KOPT-K1 (cell line): ENCODE measurements around the gene DNAJC13.

Experiments used
- H3K27ac ChIP-seq: fragments of 200-600 bp; sonication (generic); 2 replicates; pipeline ENCODE4 v1.5.1; 2016; ENCODE audit warnings: antibody characterized with exemption, mild to moderate bottlenecking, low read depth, low read length; ENCODE audit not compliant: poor library complexity, severe bottlenecking
- H3K36me3 ChIP-seq: fragments of 200-600 bp; sonication (generic); 2 replicates; pipeline ENCODE4 v1.5.1; 2017; ENCODE audit warnings: antibody characterized with exemption, mild to moderate bottlenecking, low read length, moderate library complexity; ENCODE audit not compliant: insufficient read depth
- H3K9me3 ChIP-seq: fragments of 200-600 bp; sonication (generic); 2 replicates; pipeline ENCODE4 v1.5.1; 2017; ENCODE audit warnings: antibody characterized with exemption, low read length, mild to moderate bottlenecking; ENCODE audit not compliant: insufficient read depth, poor library complexity, severe bottlenecking

The DNAJC13 gene

DNA sequence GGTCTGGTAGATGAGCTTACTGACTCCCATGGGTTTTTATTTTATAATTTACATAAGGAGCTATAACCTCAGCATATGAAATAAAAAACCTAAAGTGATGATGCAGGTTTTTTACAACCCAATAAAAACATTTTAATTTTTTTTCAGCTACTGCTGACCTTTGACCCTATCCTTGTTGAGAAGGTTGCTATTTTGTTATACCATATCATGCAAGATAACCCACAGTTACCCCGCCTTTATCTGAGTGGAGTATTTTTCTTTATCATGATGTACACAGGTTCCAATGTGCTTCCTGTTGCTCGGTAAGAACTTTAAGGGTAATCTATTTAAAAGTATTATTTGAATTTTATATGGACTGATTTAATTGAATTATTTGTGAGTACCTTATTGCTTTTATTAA lies 70.8 kb downstream of the DNAJC13 start:
- H3K36me3 ChIP-seq: peaks cover 91% of the 10 kb centered on the region
- no peak overlapping the region for H3K27ac ChIP-seq

DNA sequence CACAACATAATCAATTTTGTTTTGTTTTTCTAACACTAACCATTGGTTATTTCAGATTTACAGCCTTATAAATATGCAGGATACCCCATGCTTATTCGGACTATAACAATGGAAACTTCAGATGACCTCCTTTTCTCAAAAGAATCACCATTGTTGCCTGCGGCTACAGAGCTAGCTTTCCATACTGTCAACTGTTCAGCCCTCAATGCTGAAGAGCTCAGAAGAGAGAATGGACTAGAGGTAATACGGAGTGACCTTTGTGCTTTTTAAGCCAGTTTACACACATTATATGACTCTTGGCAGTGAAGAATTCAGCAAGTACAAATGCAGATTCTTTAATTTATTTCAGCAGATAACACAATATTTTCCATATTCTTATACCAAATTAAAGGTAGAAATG lies 81.8 kb downstream of the DNAJC13 start:
- Histone ChIP-seq H3K27ac (no peak overlapping the region), H3K9me3 (no peaks in the 10 kb centered on the region), H3K36me3 (peaks cover 88% of the 10 kb centered on the region)

More for the DNA sequence above, 70.8 kb downstream of the DNAJC13 start:
- H3K9me3 ChIP-seq: no peaks in the 10 kb centered on the region

DNA sequence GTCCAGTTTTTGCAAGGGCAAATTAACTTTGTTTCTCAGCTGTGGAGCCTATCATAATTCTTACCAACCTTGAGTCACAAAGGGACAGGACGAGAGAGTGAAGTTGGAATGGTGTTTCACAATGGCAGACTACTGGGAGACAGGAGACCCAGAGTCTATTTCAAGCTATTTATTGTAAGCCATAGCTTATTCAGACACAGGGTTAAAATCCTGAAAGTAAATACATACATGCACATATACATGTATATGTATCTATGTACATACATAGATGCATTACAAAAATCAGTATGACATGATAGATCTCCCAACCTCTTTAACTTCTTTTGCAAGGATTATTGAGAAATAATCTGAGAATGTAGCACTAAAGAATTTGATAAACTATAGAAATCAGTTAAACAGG lies 86.3 kb downstream of the DNAJC13 start:
- Histone ChIP-seq H3K9me3 (no peaks in the 10 kb centered on the region), H3K36me3 (peaks cover 90% of the 10 kb centered on the region), H3K27ac (no peak overlapping the region)

DNA sequence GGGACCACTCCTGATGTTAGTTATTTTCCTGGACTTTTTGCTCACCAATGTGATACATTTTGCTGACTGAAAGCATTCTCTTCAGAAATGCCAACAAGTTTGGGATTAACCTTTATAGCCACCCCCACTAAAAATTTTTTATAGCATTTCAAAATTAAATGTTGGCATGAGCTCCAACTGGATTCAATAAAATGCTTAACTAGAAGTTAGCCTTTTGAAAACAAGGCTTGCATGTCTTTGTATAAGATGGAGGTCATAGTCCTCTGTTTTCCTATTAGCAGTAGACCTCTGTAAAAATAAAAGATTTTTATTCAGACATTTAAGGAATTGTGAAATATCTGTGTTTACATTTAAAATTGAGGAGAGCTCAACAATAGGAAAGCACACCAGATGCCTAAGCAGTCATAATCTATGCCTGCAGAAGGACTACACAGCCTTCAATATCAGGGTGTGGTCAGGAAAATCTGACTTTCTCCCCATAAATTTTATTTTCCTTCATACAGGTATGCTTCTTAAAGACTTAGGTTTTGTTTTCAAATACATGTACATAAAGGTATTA lies 87.2 kb downstream of the DNAJC13 start:
- no peak overlapping the region for H3K27ac ChIP-seq
- no peaks in the 10 kb centered on the region for H3K9me3 ChIP-seq
- H3K36me3 ChIP-seq: peaks cover 90% of the 10 kb centered on the region

DNA sequence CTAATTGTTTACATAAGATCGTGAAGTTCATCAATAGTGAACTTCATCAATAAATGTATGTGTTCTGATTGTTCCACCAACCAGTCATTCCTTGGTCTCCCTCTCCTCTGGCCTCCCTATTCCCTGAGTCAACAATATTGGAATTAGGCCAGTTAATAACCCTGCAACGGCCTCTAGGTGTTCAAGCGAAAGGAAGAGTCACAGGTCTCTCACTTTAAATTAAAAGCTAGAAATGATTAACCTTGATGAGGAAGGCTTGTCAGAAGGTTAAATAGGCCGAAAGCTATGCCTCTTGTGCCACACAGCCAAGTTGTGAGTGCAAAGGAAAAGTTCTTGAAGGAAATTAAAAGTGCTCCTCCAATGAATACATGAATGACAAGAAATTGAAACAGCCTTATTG lies 90.4 kb downstream of the DNAJC13 start:
- H3K27ac ChIP-seq: no peak overlapping the region
- no peaks in the 10 kb centered on the region for H3K9me3 ChIP-seq
- H3K36me3 ChIP-seq: peaks cover 87% of the 10 kb centered on the region

DNA sequence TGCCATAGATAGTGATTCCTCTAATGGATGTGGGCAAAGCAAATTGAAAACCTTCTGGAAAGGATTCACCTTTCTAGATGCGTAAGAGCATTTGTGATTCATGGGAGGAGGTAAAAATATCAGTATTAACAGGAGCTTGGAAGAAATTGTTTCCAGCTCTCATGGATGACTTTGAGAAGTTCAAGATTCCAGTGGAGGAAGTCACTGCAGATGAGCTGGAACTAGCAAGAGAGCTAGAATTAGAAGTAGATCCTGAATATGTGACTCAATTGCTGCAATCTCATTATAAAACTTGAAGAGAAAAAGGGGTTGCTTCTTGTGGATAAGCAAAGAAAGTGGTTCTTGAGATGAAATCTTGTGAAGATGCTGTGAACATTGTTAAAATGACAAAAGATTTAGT lies 91.8 kb downstream of the DNAJC13 start:
- Histone ChIP-seq H3K27ac (no peak overlapping the region), H3K36me3 (peaks cover 84% of the 10 kb centered on the region), H3K9me3 (no peaks in the 10 kb centered on the region)

DNA sequence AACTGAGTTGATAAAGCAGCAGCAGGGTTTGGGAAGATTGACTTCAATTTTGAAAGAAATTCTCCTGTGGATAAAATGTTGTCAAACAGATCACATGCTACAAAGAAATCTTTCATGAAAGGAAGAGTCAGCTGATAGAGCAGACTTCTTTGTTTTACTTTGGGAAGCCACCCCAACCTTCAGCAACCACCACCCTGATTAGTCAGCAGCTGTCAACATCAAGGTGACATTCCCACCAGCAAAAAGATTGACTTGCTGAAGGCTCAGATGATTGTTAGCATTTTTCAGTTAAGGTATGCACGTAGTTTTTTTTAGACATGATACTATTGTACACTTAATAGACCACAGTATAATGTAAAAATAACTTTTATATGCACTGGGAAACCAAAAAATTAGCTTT lies 92.2 kb downstream of the DNAJC13 start:
- Histone ChIP-seq H3K9me3 (no peaks in the 10 kb centered on the region), H3K27ac (no peak overlapping the region), H3K36me3 (peaks cover 80% of the 10 kb centered on the region)

DNA sequence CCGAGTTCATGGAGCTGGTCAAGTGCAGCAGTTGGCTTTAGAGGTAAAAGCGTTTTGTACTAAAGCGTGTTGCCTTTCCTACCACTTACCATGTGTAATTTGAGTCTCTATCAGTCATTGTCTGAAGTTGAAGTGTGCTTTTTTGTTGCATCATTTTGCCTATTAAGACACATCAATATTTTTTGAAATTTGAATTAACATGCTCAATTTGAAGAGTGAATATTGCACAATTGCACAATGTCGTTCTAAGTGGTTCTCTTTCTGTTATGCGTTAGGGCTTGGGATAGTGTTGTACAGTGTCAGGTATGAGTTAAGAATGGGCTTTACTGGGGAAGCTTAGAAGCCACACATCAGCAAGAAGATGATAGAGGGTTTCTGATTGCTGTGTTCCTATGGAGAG lies 95.8 kb downstream of the DNAJC13 start:
- H3K27ac ChIP-seq: no peak overlapping the region
- peaks cover 80% of the 10 kb centered on the region for H3K36me3 ChIP-seq

DNA sequence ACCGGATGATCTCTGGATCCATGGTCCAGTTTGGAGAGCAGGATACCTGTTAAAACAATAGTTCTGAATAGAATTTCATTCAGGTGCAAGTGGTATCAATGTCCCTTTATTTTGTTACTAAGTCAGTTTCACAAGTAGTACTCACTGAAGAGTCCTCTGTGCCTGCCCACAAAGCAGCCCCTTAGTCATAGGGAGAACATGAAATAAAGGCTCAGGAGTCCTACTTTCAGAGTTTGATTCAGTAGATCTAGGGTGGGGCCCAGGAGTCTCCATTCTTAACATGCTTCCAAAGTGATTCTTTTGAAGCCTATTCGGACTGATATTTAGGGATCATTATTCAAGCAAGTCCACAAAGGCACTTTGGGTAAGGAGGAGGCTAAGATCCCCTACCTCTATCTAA lies 100.0 kb downstream of the DNAJC13 start:
- Histone ChIP-seq H3K27ac (no peak overlapping the region), H3K36me3 (peaks cover 80% of the 10 kb centered on the region), H3K9me3 (no peaks in the 10 kb centered on the region)

More for the DNA sequence above, 95.8 kb downstream of the DNAJC13 start:
- no peaks in the 10 kb centered on the region for H3K9me3 ChIP-seq

DNA sequence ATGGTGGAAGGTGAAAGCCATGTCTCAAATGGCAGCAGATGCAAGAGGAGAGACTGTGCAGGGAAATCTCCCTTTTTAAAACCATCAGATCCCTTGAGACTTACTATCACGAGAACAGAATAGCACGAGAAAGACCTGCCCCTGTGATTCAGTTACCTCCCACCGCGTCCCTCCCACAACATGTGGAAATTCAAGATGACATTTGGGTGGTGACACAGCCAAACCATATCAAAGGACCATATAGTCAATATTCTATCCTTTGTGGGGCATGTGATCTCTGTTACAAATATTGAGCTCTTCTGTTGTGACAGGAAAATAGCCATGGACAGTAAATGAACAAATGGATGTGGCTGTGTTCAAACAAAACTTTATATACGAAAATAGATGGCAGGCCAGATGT lies 102.6 kb downstream of the DNAJC13 start:
- H3K9me3 ChIP-seq: no peaks in the 10 kb centered on the region
- no peak overlapping the region for H3K27ac ChIP-seq
- H3K36me3 ChIP-seq: peaks cover 90% of the 10 kb centered on the region

DNA sequence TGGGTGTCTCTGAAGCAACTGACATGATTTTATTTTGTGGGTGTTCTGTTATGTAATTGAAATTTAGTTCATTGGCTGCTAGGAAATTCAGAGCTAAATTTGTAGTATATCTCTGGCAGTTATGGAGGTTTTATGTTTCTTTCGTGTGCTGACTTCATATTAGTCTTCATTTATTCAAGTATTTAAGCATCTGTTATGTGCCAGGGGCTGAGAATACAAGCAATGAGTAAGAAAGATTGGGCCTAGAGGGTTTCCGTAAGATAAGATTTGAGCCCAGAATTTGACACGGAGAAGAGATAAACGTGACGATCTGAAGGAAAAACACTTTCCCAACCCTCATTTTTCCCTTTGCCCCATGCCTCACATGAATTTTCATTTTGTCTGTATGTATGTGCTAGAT lies 104.6 kb downstream of the DNAJC13 start:
- H3K36me3 ChIP-seq: peaks cover 90% of the 10 kb centered on the region
- no peak overlapping the region for H3K27ac ChIP-seq
- no peaks in the 10 kb centered on the region for H3K9me3 ChIP-seq

DNA sequence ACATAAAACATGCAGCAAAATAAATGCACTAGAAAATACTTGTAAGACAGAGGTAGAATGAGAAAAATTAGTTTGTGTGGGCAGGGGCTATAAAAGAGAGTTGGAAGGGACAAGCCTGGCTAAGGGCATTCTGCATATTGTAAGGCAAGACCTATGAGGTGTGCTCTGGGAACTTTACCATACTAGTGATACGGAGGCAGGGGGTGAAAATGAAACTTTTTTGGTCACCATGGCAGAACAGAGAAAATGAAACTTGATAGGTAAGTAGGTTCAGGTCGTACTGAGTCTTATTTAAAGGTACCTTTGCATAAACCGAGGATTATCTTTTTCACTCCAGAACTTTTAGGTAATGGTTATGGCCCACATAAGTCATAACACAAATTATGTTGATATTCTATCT lies 105.1 kb downstream of the DNAJC13 start:
- no peaks in the 10 kb centered on the region for H3K9me3 ChIP-seq
- H3K36me3 ChIP-seq: peaks cover 87% of the 10 kb centered on the region
- no peak overlapping the region for H3K27ac ChIP-seq

DNA sequence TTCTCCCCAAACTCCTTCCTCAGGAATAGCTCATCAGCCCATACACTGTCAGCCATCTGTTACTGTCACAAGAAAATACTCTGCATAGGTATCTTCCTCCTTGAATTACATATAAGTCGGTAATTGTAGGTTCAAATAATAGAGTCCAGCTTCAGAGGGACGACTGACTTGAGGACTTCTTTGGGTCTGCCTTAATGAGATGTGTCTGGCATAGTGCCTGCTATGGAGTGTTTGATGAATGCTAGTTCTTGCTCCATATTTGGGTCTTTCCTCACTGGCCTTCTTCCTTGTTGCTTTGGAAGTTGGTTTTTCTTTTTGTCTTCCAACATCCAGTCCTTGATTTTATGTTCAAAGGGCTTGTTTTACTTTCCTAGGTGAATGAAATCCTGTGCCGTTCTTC lies 113.3 kb downstream of the DNAJC13 start:
- Histone ChIP-seq H3K9me3 (no peaks in the 10 kb centered on the region), H3K36me3 (peaks cover 89% of the 10 kb centered on the region), H3K27ac (no peak overlapping the region)

DNA sequence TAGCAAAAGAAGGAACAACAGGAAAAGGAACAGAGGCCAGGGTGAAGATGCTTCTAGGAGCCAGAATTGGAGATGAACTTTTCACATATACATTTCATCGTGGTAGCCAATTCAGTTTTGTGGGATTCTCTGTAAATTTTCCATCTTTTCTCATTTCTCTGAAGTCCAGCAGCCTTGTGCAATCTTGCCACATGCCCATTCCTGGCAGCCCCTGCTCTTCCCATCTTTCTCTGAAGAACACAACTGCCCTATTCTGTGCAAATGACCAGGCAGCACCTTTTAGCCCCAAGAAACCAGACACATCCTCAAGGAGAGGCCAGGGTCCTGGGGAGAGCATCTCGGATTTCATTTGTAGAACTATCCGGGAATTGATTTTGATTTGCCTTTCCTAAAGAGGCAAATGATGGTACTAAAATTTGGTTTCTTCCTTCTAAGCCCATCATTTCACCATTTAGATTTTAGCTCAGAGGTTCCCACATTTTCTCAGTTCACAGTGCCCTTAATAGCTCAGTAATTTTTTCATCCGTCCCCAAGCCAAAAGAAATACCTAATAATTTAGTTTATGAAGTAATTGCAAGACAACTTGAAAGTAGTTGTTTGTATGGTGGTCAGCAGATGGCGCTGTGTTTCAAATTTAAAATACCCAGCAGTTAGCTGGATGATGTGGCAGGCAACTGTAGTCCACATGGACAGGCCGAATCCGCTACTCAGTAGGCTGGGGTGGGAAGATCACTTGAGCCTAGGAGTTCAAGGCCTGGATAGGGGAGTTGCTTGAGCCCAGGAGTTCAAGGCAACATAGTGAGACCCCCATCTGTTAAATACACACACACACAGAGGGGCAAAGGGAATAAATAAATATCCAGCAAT lies 118.5 kb downstream of the DNAJC13 start:
- H3K9me3 ChIP-seq: no peaks in the 10 kb centered on the region
- no peak overlapping the region for H3K27ac ChIP-seq
- H3K36me3 ChIP-seq: peaks cover 69% of the 10 kb centered on the region

DNA sequence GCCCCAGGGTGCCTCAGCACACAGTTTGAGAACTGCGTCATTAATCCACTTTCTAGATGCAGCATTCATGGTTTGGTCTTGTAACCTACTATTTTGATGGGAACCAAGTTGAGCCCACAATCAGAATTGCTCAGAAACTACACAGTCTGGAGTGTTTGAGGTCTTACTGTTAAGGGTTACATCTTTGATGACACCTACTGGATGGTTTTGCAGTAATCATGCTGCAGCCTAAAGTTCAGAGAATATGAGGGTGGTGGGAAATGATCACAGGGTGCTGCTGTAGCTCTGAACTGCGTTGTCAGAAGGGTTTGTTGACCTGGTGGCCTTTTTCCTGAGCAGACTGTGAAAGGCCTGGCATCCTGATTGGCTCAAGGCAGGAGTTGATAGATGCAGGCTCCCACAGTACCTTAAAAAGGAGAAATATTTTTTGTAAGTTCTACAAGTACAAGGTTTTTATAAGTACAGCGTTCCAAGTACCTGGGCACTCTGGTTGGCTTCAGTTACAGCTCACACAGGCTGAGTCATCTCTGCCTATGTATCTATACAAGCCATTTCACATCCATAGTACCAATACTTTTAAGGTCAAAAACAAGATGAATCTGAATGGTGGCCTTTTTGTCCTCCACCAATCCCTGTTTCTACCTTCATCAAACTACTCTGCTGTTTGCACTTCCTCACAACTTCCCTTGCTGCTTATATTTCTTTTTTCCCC lies 119.3 kb downstream of the DNAJC13 start:
- Histone ChIP-seq H3K36me3 (peaks cover 69% of the 10 kb centered on the region), H3K9me3 (no peaks in the 10 kb centered on the region)

More for the DNA sequence above, 119.3 kb downstream of the DNAJC13 start:
- H3K27ac ChIP-seq: no peak overlapping the region
